ENCODE measurements around the gene EFHB.
"Not testable (repeated sequence)": the region's sequence is repeated elsewhere in the genome, so short reads cannot be mapped to it uniquely, and the experiment has no call there.

GRCh38 chr3:19957354-19957753 lies 23.3 kb upstream of the EFHB start:
- TF ChIP-seq, protein P1, sequence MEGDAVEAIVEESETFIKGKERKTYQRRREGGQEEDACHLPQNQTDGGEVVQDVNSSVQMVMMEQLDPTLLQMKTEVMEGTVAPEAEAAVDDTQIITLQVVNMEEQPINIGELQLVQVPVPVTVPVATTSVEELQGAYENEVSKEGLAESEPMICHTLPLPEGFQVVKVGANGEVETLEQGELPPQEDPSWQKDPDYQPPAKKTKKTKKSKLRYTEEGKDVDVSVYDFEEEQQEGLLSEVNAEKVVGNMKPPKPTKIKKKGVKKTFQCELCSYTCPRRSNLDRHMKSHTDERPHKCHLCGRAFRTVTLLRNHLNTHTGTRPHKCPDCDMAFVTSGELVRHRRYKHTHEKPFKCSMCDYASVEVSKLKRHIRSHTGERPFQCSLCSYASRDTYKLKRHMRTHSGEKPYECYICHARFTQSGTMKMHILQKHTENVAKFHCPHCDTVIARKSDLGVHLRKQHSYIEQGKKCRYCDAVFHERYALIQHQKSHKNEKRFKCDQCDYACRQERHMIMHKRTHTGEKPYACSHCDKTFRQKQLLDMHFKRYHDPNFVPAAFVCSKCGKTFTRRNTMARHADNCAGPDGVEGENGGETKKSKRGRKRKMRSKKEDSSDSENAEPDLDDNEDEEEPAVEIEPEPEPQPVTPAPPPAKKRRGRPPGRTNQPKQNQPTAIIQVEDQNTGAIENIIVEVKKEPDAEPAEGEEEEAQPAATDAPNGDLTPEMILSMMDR (IDR thresholded peaks at IDR 0.05; ENCODE audit: low read depth, low read length): not testable (repeated sequence)
- not testable (repeated sequence) for TF ChIP-seq POLR2A (IDR thresholded peaks at IDR 0.05; ENCODE audit: extremely low read depth, insufficient read length); MYC (IDR thresholded peaks at IDR 0.05; ENCODE audit: low read depth, low read length)
- TF ChIP-seq, protein P2, sequence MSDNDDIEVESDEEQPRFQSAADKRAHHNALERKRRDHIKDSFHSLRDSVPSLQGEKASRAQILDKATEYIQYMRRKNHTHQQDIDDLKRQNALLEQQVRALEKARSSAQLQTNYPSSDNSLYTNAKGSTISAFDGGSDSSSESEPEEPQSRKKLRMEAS (IDR thresholded peaks at IDR 0.05; ENCODE audit: low read depth, low read length): not testable (repeated sequence)

Data from NB4 (cell line).